HCT116 (cell line): Measurements from ENCODE around the gene GUCA1C.

Experiments used
- EZH2 ChIP-seq: fragments of 200-600 bp; sonication (generic); IDR thresholded peaks from 2 replicates; pipeline ENCODE4 v1.6.1; 2017; ENCODE audit warnings: antibody characterized with exemption, mixed run types
- ZNF274 ChIP-seq: fragments of 200-500 bp; sonication (Bioruptor generic); IDR thresholded peaks from 2 replicates; pipeline ENCODE4 v1.6.1; 2014; ENCODE audit warnings: mild to moderate bottlenecking, low read depth, low read length, inconsistent platforms
- TF ChIP-seq, protein P1 (sequence below), 3 experiments: fragments of 200-600 bp in 1 of 3; sonication (generic) in 1 of 3; IDR thresholded peaks in 2 of 3; conservative IDR thresholded peaks in 1 of 3; 2 replicates each; pipeline ENCODE4 v1.5.1; 2012 to 2017; ENCODE audit warnings: low read depth in 2 of 3, low read length in 2 of 3, antibody characterized with exemption in 1 of 3, borderline replicate concordance in 1 of 3, control low read depth in 1 of 3, mild to moderate bottlenecking in 1 of 3, mixed read lengths in 1 of 3, mixed run types in 1 of 3, moderate library complexity in 1 of 3; ENCODE audit not compliant: insufficient read depth in 1 of 3
- TF ChIP-seq, protein P2 (sequence below): IDR thresholded peaks from 2 replicates; pipeline ENCODE4 v1.6.1; 2012

DNA sequence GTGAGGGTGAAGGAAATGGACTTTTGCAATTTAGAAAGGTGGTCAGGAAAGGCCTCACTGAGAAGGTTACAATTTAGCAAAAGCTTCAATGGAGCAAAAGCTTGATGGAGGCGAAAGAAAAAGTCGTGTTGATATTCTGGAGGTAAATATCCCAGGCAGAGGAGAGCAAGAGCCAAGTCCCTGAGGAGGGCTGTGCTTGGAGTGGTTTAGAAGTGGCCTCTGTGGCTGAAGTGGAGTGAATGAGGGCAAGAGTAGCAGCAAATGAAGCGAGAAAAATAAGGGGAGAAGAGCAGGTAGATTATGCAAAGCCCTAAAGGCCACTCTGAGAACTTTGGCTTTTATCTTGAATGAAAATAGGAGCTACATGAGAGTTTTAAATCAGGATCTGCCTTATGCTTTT lies 54.1 kb downstream of the GUCA1C start:
- TF ChIP-seq, protein P1, sequence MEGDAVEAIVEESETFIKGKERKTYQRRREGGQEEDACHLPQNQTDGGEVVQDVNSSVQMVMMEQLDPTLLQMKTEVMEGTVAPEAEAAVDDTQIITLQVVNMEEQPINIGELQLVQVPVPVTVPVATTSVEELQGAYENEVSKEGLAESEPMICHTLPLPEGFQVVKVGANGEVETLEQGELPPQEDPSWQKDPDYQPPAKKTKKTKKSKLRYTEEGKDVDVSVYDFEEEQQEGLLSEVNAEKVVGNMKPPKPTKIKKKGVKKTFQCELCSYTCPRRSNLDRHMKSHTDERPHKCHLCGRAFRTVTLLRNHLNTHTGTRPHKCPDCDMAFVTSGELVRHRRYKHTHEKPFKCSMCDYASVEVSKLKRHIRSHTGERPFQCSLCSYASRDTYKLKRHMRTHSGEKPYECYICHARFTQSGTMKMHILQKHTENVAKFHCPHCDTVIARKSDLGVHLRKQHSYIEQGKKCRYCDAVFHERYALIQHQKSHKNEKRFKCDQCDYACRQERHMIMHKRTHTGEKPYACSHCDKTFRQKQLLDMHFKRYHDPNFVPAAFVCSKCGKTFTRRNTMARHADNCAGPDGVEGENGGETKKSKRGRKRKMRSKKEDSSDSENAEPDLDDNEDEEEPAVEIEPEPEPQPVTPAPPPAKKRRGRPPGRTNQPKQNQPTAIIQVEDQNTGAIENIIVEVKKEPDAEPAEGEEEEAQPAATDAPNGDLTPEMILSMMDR (IDR thresholded peaks at IDR 0.05 in 2 of 3, conservative IDR thresholded peaks at IDR 0.05 in 1 of 3; ENCODE audit: borderline replicate concordance in 1 of 3, insufficient read depth in 1 of 3, low read depth in 2 of 3, low read length in 2 of 3), result no peak
- TF ChIP-seq, protein P2, sequence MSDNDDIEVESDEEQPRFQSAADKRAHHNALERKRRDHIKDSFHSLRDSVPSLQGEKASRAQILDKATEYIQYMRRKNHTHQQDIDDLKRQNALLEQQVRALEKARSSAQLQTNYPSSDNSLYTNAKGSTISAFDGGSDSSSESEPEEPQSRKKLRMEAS, result no peak
- TF ChIP-seq ZNF274 (no peak), EZH2 (no peak)
